ENCODE measurements around the gene FARP2. TPM values are rescaled to one million over a fixed set of nuclear protein-coding genes. Genes with fewer than 3 reads are reported as not detected.

Gene FARP2
- total RNA-seq, 6 experiments from 2014 or later: 38.3 to 46.4 (median 41.9) TPM

DNA sequence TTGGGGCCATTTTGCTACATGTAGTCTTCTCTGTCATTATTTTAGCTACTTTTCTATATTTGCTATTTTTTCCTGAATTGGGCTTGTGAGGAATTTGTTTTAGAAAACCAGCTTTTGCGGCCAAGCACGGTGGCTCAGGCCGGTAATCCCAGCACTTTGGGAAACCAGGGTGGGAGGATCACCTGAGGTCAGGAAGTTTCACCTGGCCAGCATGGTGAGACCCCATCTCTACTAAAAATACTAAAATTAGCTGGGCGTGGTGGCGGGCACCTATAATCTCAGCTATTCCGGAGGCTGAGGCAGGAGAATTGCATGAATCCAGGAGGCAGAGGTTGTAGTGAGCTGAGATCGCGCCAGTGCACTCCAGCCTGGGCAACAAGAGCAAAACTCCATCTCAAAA is 35.7 kb upstream of the FARP2 start:
- H3K27me3 Mint-ChIP-seq (ENCODE audit: insufficient read depth): peaks cover 2% of the 10 kb centered on the region
- H3K4me3 Mint-ChIP-seq: peak overlapping the region; percentile 65
- peaks cover 42% of the 10 kb centered on the region for H3K36me3 Mint-ChIP-seq (ENCODE audit: low read depth)
- TF ChIP-seq, protein P1, sequence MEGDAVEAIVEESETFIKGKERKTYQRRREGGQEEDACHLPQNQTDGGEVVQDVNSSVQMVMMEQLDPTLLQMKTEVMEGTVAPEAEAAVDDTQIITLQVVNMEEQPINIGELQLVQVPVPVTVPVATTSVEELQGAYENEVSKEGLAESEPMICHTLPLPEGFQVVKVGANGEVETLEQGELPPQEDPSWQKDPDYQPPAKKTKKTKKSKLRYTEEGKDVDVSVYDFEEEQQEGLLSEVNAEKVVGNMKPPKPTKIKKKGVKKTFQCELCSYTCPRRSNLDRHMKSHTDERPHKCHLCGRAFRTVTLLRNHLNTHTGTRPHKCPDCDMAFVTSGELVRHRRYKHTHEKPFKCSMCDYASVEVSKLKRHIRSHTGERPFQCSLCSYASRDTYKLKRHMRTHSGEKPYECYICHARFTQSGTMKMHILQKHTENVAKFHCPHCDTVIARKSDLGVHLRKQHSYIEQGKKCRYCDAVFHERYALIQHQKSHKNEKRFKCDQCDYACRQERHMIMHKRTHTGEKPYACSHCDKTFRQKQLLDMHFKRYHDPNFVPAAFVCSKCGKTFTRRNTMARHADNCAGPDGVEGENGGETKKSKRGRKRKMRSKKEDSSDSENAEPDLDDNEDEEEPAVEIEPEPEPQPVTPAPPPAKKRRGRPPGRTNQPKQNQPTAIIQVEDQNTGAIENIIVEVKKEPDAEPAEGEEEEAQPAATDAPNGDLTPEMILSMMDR (IDR thresholded peaks at IDR 0.05): no peak
- H3K27ac Mint-ChIP-seq: peak overlapping the region; percentile 51; the same call in 1 of the 2 replicates
- H3K4me1 Mint-ChIP-seq (ENCODE audit: low read depth): peaks cover 70% of the 10 kb centered on the region
- DNase-seq: no peak
- no peaks in the 10 kb centered on the region for H3K9me3 Mint-ChIP-seq

DNA sequence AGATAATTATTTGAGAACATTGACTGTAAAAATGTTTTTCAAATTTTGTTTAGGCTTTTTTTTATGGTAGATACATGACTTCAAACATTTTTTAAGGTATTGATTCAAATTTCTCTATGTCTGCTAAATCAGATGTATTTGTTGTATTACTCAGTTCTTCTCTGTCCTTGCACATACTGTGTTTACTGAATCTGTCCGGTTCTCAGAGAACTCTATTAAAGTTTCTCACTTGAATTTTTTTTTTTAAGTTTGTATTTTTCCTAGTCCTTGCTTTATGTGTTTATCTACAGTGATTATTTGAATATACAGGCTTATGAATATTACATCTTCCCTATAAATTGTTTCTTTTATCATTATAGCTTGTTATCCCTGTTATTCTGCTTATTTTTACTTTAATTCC is 35.1 kb upstream of the FARP2 start:
- peaks cover 70% of the 10 kb centered on the region for H3K4me1 Mint-ChIP-seq (ENCODE audit: low read depth)
- no peaks in the 10 kb centered on the region; the same call in 1 of the 2 replicates for H3K27me3 Mint-ChIP-seq (ENCODE audit: insufficient read depth)
- H3K27ac Mint-ChIP-seq: peak overlapping the region; percentile 73
- no peak for DNase-seq
- peak overlapping the region; percentile 61; the same call in 1 of the 2 replicates for H3K4me3 Mint-ChIP-seq
- H3K9me3 Mint-ChIP-seq: no peaks in the 10 kb centered on the region
- H3K36me3 Mint-ChIP-seq (ENCODE audit: low read depth): peaks cover 42% of the 10 kb centered on the region
- TF ChIP-seq, protein P1 (IDR thresholded peaks at IDR 0.05): no peak

DNA sequence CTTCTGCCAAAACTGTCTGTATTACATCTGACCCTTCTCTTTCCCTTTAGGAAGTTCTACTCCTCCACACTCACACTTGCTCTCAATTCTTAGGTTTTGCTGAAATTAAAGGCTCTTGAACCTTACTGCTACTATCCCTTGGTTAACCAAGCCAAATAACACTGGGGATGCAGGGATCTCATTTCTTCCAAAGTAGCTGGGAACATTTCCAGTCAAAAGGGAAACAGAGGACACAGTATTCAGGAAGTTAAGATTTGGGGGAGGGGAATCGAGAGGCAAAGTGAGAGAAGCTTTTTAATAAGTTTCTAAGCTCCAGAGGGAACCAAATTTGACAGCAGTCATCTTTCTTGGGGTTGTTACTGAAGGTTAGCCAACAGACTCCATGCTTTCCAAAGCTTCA is 34.2 kb upstream of the FARP2 start:
- H3K4me1 Mint-ChIP-seq (ENCODE audit: low read depth): peaks cover 68% of the 10 kb centered on the region
- H3K36me3 Mint-ChIP-seq (ENCODE audit: low read depth): peaks cover 36% of the 10 kb centered on the region
- H3K27ac Mint-ChIP-seq: peak overlapping the region; percentile 73
- no peaks in the 10 kb centered on the region for H3K9me3 Mint-ChIP-seq
- DNase-seq: no peak
- no peaks in the 10 kb centered on the region for H3K27me3 Mint-ChIP-seq (ENCODE audit: insufficient read depth)
- H3K4me3 Mint-ChIP-seq: peak overlapping the region; percentile 61
- TF ChIP-seq, protein P1 (IDR thresholded peaks at IDR 0.05): no peak

DNA sequence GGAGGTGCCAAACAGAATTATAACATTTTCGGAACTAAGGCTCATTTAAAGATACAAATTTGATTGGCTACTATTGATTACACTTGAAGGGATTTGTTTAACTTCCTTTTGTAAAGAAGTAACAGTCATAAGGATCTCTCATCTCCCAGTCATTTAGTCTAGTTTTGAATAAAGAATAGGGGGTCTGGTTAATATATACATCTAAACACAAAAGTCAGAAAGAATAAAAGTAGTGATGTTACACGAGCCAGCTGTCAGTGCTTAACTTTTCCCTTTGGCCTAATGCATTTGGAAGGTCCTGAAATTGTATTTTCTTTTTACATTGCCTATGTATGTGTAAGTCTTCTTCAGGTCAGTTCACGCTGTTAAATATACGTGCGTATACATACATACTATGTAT is 32.3 kb upstream of the FARP2 start:
- peaks cover 32% of the 10 kb centered on the region for H3K36me3 Mint-ChIP-seq (ENCODE audit: low read depth)
- no peaks in the 10 kb centered on the region for H3K9me3 Mint-ChIP-seq
- H3K4me1 Mint-ChIP-seq (ENCODE audit: low read depth): peaks cover 49% of the 10 kb centered on the region
- H3K27ac Mint-ChIP-seq: no peak overlapping the region
- TF ChIP-seq, protein P1 (IDR thresholded peaks at IDR 0.05): no peak
- DNase-seq: no peak
- H3K4me3 Mint-ChIP-seq: no peak overlapping the region
- no peaks in the 10 kb centered on the region for H3K27me3 Mint-ChIP-seq (ENCODE audit: insufficient read depth)

DNA sequence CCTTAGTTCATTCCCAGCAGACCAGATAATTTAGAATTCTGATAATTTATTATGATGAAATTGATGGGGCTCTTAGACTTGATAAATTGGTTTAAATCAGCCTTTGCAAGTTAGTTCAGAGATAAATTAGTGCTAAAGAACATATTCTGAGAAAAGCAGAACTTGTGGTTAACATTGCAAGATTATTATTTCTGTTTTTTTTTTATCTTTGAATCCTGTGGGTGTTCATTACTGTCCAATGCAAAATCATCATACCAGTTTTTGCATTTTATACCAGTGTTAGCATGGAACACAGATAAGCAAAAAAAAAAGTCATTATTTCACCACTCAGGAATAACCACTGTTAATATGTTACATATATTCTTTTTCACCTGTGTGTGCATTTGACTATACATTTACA is 31.3 kb upstream of the FARP2 start:
- Mint-ChIP-seq H3K36me3 (ENCODE audit: low read depth) (peaks cover 38% of the 10 kb centered on the region), H3K4me3 (no peak overlapping the region), H3K4me1 (ENCODE audit: low read depth) (peaks cover 41% of the 10 kb centered on the region), H3K9me3 (no peaks in the 10 kb centered on the region), H3K27ac (no peak overlapping the region), H3K27me3 (ENCODE audit: insufficient read depth) (no peaks in the 10 kb centered on the region)
- DNase-seq: no peak
- TF ChIP-seq, protein P1 (IDR thresholded peaks at IDR 0.05): no peak

DNA sequence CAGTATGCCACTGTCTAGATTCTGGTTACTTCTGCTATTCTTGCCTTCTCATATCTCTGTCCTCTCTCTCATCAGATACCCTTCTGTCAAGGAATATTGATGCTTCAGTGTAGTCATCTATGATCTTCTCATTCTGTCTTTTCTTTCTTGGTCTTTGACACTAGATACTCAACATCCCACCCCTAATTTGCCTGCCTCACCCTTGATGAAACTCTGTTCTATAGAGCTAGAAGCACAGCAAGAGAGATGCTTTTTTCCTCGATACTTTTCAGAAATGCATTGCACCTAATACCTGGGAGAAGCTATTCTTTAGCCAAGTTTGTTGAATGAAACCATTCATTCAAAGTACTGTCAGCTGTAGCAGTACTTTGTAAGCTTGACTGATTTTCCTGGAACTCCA is 30.8 kb upstream of the FARP2 start:
- H3K36me3 Mint-ChIP-seq (ENCODE audit: low read depth): peaks cover 38% of the 10 kb centered on the region
- DNase-seq: no peak
- TF ChIP-seq, protein P1 (IDR thresholded peaks at IDR 0.05): no peak
- no peak overlapping the region for H3K4me3 Mint-ChIP-seq
- peaks cover 39% of the 10 kb centered on the region for H3K4me1 Mint-ChIP-seq (ENCODE audit: low read depth)
- H3K27me3 Mint-ChIP-seq (ENCODE audit: insufficient read depth): no peaks in the 10 kb centered on the region; the same call in 1 of the 2 replicates
- no peak overlapping the region for H3K27ac Mint-ChIP-seq
- H3K9me3 Mint-ChIP-seq: no peaks in the 10 kb centered on the region

All from HFFc6 (cell line).